Measurements from ENCODE around the gene CAMK2D.

Gene CAMK2D

DNA sequence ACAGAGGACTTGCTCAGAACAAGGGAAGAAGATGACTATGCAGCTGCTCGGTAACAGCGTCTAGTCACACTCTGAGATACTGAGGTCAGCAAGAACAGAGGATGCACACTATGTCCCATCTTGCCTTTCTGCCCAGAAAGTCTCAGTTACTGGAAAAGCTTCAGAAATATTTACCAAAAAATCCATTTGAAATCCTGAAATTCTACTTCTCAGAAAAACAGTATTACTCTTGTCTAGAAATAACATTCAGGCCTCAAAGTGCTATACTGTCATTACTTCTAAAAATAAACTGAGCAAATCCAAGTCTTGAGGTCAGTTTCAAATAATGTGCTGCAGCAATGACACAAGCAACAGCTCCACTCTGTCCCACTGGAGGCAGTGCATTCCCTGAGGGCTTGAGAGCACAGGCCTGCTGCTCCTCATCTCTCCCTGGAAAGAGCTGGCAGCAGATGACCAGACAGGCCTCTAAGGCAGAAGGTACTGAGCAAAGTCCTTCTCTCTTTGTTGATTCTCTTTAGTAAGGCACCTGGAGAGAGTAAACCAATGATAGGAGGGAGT, 76.9 kb downstream of the CAMK2D start:
- peak; percentile 3 for DNase-seq (ENCODE audit: low spot score)
- TF ChIP-seq, protein P1, sequence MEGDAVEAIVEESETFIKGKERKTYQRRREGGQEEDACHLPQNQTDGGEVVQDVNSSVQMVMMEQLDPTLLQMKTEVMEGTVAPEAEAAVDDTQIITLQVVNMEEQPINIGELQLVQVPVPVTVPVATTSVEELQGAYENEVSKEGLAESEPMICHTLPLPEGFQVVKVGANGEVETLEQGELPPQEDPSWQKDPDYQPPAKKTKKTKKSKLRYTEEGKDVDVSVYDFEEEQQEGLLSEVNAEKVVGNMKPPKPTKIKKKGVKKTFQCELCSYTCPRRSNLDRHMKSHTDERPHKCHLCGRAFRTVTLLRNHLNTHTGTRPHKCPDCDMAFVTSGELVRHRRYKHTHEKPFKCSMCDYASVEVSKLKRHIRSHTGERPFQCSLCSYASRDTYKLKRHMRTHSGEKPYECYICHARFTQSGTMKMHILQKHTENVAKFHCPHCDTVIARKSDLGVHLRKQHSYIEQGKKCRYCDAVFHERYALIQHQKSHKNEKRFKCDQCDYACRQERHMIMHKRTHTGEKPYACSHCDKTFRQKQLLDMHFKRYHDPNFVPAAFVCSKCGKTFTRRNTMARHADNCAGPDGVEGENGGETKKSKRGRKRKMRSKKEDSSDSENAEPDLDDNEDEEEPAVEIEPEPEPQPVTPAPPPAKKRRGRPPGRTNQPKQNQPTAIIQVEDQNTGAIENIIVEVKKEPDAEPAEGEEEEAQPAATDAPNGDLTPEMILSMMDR (IDR thresholded peaks at IDR 0.05; ENCODE audit: extremely low read depth, missing control alignments), result no peak

DNA sequence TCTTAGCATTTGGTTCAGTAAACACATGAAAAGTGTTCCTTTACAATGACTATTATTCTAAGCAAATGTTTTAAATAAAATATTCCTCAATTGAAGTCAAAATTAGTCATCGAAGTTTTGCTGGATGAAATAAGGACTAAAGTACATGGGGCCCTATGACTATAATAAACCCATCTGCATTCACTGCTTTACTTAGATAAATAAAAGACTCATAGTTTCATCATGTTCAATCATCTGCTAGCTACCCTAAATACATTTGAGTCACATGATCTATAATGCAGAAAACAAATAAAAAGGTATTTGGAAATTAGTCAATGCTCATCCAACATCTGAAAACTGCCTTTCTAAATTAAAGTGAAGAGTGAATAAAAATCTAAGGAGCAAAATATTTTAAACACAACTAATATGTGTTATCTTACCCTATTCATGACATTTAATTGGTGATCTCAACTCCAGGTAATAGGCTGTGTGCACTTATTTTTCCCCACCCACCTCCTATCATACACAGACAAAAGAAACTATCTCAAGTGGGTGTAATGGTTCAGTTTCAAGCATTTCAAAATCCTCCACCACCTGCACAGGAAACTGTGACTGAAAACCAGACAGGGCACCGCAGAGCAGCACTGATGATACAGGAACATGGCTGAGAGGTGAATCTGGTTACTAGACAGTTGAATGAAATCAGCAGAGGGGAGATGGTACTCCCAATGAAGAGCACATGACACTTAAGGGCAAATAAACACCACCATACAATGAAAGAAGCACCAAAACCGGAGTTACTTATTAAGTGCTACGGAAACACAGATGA, 78.6 kb downstream of the CAMK2D start:
- peak; percentile 67 for DNase-seq (ENCODE audit: low spot score)
- TF ChIP-seq, protein P1 (IDR thresholded peaks at IDR 0.05; ENCODE audit: extremely low read depth, missing control alignments), result no peak

DNA sequence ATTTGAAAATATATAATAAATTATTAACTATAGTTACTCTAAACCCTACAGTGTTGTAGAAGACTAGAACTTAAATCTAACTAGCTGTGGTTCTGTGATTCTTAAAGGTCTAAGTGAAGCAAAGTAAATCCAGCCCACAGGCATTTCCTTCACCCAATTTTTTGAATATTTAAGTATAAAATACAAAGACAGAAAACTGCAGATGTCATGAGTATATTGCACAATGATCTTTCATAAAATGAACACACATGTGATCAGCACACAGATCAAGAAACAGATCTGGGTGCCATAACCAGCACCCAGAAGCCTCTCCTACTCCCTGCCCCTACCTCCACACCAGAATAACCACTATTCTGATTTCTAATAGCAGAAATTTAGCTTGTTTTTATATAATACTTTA, 82.9 kb downstream of the CAMK2D start:
- DNase-seq (ENCODE audit: low spot score), result no peak

DNA sequence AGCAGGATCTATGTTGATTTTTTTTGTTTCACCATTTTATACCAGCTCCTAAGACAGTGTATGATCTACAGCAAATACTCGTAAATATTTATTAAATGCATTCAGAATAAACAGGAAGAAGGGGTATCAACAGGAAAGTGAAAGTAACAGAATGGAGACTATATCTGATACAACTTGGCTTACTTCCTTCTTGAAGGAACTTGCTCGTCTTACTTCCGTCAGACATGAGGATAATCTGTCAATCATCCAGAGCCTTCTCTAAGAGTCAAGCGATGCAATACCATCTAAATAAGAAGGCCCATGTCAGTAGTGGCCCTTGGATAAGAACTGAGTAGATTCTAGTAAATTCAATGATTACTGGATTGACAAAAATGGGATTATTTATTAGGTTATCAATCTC, 84.2 kb downstream of the CAMK2D start:
- DNase-seq (ENCODE audit: low spot score), result no peak
- TF ChIP-seq, protein P1 (IDR thresholded peaks at IDR 0.05; ENCODE audit: extremely low read depth, missing control alignments), result no peak

More for the DNA sequence above, 82.9 kb downstream of the CAMK2D start:
- TF ChIP-seq, protein P1 (IDR thresholded peaks at IDR 0.05; ENCODE audit: extremely low read depth, missing control alignments), result no peak

DNA sequence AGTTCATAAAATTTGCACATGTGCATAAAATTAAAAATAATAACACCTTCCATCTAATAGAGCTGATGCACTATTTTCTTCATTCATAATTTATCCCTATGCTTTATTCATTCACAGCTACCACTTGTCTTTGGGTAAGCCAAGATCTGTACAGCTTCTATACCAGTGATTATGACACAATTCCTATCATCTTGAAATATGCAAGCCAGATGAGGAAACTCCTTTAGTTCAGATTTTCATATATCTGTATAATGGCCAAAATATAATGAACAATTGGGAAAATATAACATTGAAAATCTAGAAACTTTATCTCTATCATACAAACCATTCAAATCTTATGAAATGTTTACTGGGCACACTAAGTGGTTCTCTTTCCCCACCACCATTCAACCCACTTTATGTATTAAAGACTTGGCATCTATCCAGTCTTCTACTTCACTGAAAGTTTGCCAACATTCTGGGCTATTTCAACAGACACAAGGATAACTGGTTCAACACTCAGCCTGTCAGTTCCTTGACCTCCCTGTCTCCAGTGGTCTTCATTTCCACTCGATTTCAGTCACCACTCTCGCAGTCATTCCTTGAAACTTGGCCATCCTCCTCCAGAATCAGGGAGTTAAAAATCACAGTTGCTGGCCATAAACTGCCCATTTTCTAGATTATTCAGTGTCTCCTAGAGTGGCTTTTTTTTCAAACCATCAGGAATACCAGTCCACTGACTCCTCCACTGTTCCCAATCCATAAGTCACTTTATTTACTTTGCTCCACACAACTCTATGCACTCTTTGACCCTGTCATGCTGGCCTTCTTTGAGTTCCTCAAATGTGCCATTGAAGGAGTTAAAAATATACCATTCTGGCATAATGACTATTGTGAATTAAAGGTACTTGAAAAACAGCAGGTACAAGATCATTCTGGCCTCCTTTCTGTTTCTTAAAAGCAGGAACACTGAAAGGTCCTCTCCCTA, 85.5 kb downstream of the CAMK2D start:
- TF ChIP-seq, protein P1 (IDR thresholded peaks at IDR 0.05; ENCODE audit: extremely low read depth, missing control alignments), result no peak

DNA sequence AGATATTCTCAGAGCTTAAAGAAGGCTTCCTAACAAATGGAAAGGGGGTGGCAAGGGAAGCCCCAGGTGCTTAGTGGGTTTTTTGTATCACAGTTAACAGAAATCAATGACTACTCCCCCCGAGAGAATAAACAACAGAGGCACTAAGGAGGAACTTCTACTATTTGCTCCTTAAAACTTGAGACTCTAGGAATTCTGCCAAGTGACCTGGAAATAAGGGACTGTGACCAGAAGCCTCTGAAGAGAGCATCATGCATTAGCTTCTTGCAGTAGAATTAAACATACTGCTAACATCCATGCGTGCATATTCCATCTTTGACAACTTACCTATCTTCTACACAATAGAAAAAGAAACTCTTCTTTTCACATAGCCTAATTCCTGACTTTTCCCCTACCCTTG, 86.8 kb downstream of the CAMK2D start:
- TF ChIP-seq, protein P1 (IDR thresholded peaks at IDR 0.05; ENCODE audit: extremely low read depth, missing control alignments), result no peak
- no peak for DNase-seq (ENCODE audit: low spot score)

More for the DNA sequence above, 85.5 kb downstream of the CAMK2D start:
- DNase-seq (ENCODE audit: low spot score), result no peak
